Adrenal gland (tissue), 5 donors: Measurements from ENCODE around the gene PES1.

Experiments used
- CTCF ChIP-seq, 6 experiments: fragments of 450-650 bp in 4 of 6; fragments of 200-600 bp in 2 of 6; sonication (generic) in 1 of 6; IDR thresholded peaks; 1 replicate in 5 of 6; 2 replicates in 1 of 6; pipeline versions ENCODE4 v1.5.1 to v1.8.0; 2016 to 2021; ENCODE audit warnings: antibody characterized with exemption in 6 of 6, mild to moderate bottlenecking in 2 of 6, moderate library complexity in 1 of 6
- POLR2A ChIP-seq, 2 donors: fragments of 450-650 bp; IDR thresholded peaks; one replicate each; pipeline ENCODE4 v1.6.1; 2017; ENCODE audit warnings: antibody characterized with exemption in 2 of 2, mild to moderate bottlenecking in 2 of 2, moderate library complexity in 1 of 2
- donor health status: DM: no; HTN: no; CAD: no.

- TF ChIP-seq CTCF (IDR thresholded peaks at IDR 0.05) (no peak), POLR2A (IDR thresholded peaks at IDR 0.05) (no peak)
Observed at GRCh38 chr22:30565341-30565740, 26.4 kb downstream of the PES1 start.
